Thyroid gland (tissue), 4 donors: ENCODE measurements around the gene RAB40C.

Source experiments
- CTCF ChIP-seq, 6 experiments: fragments of 200-600 bp in 3 of 6; fragments of 450-650 bp in 3 of 6; sonication (generic) in 3 of 6; IDR thresholded peaks; one replicate each; pipeline ENCODE4 v1.5.1; 2016 to 2019; ENCODE audit warnings: antibody characterized with exemption in 6 of 6, mild to moderate bottlenecking in 2 of 6, inconsistent platforms in 1 of 6, moderate library complexity in 1 of 6
- POLR2A ChIP-seq, 2 donors: fragments of 450-650 bp; IDR thresholded peaks; one replicate each; pipeline ENCODE4 v1.6.1; 2017; ENCODE audit warnings: antibody characterized with exemption in 2 of 2, mild to moderate bottlenecking in 2 of 2, moderate library complexity in 1 of 2

- TF ChIP-seq CTCF (IDR thresholded peaks at IDR 0.05) = no peak
- TF ChIP-seq POLR2A (IDR thresholded peaks at IDR 0.05) = no peak
Observed at GRCh38 chr16:544517-544916, 45.3 kb upstream of the RAB40C start.
